8988T (cell line): Measurements from ENCODE around the gene PHETA1.
"Not testable (repeated sequence)": the region's sequence is repeated elsewhere in the genome, so short reads cannot be mapped to it uniquely, and the experiment has no call there.

Experiments used
- DNase-seq: peaks from one replicate; pipeline ENCODE4 v3.0.0; 2011

The PHETA1 gene

DNA sequence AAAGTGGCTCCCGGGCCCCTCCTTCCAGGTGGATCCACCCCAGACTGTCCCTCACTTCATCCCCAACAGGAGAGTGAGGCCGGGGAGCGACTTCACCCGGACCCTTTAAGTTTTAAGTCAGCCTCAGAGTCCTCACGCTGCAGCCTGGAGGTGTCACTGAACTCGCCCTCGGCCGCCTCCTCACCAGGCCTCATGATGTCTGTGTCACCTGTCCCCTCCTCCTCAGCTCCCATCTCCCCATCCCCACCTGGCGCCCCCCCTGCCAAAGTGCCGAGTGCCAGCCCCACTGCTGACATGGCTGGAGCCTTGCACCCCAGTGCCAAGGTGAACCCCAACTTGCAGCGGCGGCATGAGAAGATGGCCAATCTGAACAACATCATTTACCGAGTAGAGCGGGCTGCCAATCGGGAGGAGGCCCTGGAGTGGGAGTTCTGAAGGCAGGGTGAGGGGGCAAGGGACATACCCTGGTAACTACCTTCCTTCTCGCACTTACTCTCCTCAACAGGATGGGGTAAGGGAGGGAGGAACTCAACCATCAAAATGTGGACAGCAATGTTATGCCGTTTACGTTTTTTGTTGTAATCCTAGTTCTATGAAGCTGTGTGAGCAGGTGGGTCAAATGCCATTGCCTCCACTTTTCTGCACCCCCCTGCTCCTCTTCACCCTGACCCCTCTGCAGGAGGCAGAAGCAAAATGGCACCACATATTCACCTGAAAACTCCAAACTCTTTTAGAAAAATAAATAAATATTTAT lies 20.8 kb downstream of the PHETA1 start:
- no peak for DNase-seq

DNA sequence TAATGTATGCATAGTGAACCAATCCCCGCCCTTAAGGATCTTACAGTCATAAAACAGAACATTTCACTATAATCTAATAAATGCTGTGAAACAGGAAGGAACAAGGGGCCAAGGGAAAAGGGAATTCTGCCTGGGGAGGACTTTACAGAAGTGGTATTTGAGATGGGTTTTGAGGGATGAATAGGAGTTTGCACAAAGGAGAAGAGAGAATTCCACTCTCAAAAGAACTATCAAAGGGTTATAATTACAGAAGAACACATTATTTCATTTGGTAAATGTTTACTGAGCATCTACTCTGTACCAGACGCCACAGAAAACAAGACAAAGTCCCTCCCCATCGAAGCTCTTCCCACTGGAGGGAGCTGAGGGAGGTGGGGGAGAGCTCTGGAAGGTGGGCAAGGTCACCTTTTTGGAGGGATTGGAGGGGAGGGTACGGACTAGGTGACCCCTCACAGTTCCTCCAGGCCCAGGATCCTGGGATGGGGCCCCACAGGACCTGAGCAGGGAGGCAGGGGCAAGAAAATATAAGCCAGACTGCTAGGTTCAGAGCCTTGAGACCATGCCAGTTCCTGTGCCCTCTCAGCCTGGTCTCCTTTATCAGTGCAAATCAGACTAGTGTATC lies 24.5 kb downstream of the PHETA1 start:
- no peak for DNase-seq

DNA sequence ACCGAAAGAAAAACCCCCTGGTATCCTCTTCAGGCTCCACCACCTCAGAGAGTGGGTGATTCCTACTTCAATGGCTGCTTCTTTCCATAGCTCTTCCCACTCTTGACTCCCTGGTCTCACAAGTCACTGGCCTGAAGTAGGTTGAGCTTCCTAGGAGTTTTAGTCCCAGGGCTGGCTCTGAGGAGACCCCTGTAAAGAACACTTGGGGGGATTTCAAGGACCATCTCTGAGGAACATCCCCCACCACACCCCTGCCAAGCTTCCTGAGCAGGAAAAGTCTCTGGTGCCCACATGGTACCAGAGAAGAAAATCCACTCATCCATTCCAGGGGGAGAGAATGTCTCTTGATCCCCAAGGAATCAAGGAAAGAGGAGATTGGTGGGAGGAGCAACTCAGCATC lies 25.7 kb downstream of the PHETA1 start:
- no peak for DNase-seq

DNA sequence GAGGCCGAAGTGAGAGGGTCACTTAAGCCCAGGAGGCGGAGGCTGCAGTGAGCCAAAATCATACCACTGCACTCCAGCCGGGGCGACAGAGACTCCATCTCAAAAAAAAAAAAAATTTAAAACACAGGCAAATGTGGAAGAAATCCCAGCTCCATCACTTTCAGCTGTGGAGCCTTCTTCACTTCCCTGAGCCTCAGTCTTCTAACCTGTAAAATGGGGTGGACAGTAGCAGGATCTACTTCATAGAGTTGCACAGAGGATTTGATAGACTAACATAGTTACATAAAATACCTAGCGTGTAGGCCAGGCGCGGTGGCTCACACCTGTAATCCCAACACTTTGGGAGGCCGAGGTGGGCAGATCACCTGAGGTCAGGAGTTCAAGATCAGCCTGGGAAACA lies 26.5 kb downstream of the PHETA1 start:
- no peak for DNase-seq

DNA sequence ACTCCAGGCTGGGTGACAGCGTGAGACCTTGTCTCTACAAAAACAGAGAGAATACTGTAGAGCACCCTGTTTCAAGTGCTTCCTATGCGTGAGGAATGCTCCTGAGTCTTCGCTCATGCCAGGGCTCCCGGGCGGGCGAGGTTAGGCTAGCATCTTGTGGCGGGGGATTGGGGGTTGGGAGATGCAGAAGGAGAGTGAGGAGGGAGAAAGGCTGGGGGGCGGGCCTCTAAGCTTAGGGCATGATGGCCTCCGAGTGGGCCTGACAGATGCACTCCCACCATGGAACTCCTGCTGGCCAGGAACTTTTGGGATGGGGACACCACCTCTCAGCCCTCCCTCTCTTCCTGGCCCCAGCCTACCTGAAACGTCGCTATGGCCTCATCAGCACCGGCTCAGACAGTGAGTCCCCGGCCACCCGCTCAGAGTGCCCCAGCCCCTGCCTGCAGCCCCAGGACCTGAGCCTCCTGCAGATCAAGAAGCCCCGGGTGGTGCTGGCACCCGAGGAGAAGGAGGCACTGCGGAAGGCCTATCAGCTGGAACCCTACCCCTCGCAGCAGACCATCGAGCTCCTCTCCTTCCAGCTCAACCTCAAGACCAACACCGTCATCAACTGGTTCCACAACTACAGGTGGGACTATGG lies 27.3 kb downstream of the PHETA1 start:
- DNase-seq = no peak

DNA sequence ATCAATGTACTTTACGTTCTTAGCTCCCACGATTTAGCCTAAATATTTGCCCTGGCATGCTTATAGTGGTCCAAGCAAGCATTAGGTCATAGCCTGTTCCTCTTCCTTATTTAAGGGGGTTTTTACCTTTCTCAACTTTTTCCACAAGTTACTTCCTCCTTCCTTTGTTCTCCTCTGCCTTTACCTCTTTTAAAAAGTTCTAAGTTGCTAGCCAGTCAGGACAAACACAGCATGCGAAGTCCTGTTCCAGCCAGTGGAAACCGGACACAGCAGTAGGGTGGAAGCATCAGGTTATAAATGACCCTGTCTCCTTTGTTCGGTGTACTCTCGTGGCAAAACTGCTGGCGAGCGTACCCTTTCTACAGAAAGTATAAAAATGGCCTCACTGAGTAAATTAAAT lies 28.2 kb downstream of the PHETA1 start:
- DNase-seq = not testable (repeated sequence)

DNA sequence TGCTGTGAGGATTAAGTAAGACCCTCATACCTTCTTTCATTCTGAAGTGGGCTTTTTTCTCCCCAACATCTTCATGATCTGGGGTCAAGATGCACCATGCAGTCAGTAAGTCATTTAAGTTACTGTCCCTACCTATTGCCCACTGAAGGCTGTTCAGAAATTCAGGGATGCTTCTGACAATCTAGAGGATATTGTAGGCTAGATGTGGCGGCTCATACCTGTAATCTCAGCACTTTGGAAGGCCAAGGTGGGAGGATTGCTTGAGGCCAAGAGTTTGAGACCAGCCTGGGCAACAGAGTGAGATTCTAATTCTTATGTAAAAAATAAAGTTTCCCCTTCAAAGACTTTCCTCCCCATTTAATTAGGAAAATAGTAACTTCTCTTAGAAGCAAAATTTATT lies 28.7 kb downstream of the PHETA1 start:
- DNase-seq = no peak

DNA sequence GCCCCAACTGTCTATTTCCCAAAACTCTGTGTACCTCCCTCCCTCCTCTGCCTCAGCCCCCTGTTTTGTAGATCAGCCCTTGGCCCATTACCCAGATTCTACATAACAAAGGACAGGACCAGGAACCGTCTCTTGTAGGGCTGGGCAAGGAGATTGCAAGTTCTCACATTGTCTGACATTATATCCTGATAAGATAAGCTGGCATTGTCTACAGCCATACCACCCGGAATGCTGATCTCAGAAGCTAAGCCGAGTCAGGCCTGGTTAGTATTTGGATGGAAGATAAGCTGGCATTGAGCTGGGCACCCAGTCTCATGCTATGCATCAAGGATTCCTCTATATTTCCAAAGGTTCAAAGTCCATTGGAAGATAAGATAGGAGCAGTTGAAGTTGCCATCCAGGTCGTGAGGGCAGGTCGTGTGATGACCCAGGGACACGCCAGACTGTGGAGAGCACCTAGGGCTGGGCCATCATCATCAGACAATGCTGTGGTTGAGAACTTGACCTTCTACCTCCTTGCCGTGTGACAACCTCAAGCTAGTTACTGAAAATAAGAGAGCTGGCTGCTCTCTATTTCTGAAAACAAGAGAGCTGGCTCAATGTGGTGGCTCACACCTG lies 29.5 kb downstream of the PHETA1 start:
- no peak for DNase-seq

DNA sequence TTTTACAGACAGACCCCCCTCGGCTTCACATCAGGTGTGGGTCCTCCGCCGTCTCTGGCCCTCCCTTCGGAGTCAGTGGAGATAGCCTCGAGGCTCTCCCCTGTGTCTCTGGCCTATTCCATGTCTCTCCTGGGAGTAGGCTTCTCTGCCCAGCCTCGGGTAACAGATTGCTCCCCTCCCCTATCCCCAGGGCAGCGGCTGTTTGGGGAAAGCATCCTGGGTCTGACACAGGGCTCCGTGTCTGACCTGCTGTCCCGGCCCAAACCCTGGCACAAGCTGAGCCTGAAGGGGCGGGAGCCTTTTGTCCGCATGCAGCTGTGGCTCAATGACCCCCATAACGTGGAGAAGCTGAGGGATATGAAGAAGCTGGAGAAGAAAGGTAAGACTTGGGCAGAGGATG lies 30.8 kb downstream of the PHETA1 start:
- DNase-seq = no peak

DNA sequence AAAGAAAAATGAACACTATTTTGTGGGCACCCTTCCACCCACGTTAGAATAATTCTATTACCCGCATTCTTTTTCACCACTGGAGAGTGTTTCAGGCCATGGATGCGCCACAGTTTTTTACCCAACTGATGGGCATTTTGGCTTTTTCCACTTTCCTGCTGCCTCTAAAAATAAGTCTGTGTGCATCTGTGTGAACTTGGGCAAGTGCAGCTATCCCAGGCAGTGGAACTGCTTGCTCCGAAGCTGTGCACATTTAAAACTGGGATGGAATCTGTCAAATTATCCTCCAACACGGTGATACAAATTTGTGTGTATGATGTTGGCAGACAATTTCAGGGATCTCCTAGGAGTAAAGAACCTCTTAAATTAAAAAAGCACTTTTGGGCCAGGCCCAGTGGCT lies 31.5 kb downstream of the PHETA1 start:
- DNase-seq = no peak

DNA sequence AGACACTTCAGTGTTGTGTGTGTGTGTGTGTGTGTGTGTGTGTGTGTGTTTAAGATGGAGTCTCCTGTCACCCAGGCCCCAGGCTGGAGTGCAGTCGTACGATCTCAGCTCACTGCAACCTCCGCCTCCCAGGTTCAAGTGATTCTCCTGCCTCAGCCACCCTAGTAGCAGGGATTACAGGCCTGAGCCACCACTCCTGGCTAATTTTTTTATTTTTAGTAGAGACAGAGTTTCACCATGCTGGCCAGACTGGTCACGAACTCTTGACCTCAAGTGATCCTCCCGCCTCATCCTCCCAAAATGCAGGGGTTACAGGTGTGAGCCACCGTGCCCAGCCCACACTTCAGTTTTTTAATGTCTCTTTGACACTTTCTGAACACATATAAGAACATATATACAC lies 32.5 kb downstream of the PHETA1 start:
- DNase-seq = not testable (repeated sequence)

DNA sequence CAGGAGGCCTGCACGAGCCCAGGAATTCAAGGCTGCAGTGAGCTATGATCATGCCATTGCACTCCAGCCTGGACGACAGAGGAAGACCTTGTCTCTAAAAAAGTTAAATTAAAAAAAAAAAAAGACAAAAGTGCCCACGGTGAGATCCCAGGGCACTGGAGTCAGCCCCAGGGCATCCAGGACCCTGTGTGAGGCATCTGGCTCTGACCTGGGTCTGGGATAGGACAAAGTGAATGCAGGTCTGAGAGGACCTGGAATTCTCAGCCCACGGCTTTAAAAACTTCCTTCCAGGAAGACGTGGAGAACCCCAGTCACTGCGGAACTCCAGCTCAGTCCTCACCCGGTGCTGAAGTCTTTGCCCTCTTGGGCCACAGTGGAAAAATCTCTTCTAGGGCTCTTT lies 33.1 kb downstream of the PHETA1 start:
- DNase-seq = no peak

DNA sequence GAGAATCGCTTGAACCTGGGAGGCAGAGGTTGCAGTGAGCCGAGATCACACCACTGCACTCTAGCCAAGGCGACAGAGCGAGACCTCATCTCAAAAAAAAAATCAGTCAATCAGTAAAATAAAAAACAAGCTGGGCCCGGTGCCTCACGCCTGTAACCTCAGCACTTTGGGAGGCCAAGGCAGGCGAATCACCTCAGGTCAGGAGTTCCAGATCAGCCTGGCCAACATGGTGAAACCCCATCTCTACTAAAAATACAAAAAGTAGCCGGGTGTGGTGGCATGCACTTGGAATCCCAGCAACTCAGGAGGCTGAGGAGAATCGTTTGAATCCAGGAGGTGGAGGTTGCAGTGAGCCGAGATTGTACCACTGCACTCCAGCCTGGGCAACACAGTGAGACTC lies 33.6 kb downstream of the PHETA1 start:
- not testable (repeated sequence) for DNase-seq

DNA sequence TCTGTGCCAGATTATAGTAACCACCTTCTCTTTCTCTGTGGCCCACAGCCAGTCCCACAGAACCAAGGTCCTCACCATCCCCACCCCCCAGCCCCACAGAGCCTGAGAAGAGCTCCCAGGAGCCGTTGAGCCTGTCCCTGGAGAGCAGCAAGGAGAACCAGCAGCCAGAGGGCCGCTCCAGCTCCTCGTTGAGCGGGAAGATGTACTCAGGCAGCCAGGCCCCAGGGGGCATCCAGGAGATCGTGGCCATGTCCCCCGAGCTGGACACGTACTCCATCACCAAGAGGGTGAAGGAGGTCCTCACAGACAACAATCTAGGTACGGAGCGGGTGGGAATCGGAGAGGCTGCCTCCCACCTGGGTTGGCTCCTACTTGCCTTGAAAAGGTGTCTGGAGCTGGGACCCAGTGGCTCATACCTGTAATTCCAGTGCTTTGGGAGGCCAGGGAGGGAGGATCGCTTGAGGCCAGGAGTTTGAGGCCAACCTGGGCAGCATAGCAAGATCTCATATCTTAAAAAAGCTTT lies 34.4 kb downstream of the PHETA1 start:
- DNase-seq = no peak

DNA sequence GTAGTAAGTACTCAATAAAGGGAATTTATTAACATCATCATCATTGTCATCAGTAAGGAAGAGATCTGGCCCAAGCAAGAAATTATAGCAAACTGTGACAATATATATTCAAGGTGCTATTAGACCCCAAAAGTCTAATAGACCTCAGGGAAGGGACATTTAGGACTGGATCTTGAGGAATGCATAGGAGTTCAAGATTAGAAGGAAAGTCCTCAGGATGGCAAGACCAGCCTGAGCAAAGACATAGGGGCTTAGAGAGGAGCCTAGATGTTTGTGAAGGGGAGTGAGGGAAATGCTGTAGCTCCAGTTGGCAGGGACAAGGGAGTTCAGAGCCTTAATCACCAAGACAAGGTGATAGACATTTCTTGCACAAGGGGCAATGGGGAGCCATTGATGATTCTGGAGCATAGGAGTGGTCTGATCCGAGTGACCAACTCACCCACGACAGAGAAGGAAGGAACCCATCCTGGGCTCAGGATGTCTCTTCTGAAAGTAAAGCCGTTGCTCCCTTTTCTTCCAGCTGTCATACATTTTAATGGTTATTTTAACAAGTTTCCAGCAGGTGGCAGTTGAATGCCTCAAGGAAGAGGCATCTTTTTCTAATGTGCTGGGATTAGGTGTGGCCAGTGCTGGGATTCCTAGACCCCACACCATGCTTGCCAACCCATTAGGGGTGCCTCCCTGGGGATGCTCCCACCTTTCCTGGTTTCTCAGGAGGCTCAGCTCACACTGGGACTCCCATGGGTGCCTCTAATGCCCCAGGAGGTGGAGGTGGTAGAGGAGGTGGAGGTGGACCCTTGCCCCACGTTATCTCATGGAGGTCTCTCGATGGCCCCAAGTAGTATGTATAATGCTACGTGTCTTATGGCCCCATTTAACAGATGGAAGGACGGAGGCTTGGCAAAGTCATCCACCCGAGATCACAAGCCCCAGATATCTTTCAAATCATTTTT lies 37.8 kb downstream of the PHETA1 start:
- no peak for DNase-seq

DNA sequence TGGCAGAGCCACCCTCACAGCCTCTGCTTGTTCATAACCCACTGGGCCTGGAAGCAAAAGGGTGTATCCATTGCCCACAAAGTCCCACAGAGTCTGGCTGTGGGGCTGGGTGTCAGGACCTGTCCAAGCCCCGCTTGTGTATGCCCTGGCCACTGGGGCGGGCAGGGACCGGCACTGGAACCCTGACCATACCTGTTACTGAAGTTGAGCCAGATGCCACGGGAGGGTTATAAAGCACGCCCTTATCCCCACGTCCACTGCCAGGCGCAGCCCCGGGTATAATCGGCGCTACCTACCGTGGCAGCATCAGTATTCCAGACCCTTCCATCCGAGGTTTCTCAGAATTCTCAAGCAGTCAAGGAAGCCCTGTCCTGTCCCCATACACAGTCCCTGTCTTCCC lies 40.8 kb downstream of the PHETA1 start:
- no peak for DNase-seq

DNA sequence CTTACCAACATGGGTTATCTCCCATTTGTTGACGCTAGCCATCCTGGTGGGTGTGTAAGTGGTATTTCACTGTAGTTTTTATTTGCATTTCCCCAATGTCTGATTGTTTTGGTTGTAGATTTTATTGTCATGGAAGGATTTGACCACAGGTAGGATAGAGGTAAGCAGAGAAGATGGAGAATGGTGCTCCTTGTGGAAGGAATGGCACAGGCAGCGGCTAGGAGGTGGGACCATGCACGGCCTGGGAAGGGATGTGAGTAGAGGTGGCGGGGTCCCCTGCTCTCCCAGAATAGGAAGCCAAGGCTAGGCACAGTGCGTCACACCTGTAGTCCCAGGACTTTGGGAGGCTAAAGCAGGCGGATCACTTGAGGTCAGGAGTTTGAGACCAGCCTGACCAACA lies 41.4 kb downstream of the PHETA1 start:
- DNase-seq = no peak

DNA sequence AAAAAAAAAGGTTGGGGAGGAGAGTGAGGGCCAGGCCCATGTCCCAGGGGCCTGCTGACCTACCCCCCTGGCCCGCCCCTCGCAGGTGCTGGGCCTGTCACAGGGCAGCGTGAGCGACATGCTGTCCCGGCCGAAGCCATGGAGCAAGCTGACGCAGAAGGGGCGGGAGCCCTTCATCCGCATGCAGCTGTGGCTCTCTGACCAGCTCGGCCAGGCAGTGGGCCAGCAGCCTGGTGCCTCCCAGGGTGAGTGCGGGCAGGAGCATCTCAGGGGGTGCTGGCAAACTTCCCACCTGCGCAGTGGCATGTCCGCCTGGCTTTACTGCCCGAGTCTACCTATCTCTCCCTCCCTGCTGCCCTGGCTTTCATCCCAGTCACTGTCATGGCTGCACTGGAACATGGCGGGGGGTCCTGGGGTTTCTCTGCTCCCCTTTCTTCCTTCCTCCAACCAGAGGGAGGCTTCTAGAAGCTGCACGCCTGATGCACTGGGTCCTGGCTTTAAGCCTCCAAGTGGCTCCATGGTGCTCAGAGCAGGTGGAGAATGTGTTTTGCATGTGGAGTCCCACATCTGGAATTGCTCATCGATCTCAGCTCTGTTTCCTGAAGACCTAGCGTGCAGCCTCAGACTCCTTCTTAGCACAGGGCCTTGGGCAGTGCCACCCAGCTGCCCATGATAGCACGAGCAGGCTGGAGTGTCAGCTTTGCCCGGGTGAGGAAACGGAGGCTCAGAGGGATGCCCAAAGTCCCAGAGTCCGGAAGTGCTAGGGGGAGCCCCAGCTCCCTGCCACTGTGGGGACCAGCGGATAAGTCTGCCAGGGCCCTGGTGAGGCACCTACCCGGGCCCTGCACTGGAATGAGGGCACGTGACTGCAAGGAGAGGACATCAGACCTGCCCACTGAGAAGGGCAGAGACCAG lies 46.3 kb downstream of the PHETA1 start:
- DNase-seq = no peak

DNA sequence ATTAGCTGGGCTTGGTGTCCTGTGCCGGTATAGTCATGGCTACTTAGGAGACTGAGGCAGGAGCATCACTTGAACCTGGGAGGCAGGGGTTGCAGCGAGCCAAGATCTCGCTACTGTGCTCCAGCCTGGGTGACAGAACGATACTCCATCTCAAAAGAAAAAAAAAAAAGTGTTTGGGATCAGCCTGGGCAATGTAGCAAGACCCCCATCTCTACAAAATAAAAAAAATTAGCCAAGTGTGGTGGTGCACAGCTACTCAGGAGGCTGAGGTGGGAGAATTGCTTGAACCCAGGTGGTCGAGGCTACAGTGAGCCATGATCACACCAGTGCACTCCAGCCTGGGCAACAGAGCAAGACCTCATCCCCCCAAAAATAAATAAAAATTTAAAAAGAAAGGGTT lies 47.6 kb downstream of the PHETA1 start:
- no peak for DNase-seq

DNA sequence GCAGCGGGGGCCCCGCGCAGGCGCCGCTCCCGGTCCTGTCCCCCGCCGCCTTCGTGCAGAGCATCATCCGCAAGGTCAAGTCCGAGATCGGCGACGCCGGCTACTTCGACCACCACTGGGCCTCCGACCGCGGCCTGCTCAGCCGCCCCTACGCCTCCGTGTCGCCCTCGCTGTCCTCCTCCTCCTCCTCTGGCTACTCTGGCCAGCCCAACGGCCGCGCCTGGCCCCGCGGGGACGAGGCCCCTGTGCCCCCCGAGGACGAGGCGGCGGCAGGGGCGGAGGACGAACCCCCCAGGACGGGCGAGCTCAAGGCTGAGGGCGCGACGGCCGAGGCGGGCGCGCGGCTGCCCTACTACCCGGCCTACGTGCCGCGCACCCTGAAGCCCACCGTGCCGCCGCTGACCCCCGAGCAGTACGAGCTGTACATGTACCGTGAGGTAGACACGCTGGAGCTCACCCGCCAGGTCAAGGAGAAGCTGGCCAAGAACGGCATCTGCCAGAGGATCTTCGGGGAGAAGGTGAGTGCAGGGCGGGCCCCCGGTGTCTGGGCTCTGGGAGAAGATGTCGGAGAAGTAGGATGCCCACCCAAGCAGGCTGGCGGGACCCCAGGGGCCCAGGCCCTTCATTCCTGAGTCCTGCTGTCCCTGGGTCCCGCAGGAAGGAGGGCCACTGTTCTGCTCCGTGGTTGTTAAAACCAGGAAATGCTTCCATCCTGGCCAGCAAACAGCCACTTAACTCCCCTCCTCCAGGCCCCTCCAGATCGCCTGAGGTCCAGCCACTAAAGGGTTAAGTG lies 48.4 kb downstream of the PHETA1 start:
- no peak for DNase-seq
